Panc1 (cell line): Measurements from ENCODE around the gene TXK. TPM values are rescaled to one million over a fixed set of nuclear protein-coding genes. Genes with fewer than 3 reads are reported as not detected.

Experiments
- ATAC-seq: fragments of 200-7000 bp; cut with Tn5 transposase; 2 replicates; pipeline ENCODE4 v1.9.1; 2020; ENCODE audit warnings: mild to moderate bottlenecking, moderate library complexity
- BruUV-seq: library from RNA; stranded (reverse); fragments of 400-500 nt; replicated peaks from 2 replicates; lab custom pipeline; 2021; lab: Mats Ljungman, UMichigan
- CTCF ChIA-PET: fragments of 300-600 bp; sonication (Branson Sonifier 250); formaldehyde crosslinking; loops from one replicate; lab custom pipeline; 2022; ENCODE audit warnings: antibody characterized with exemption; lab: Charles Lee
- POLR2A ChIA-PET: fragments of 300-600 bp; sonication (Branson Sonifier 250); formaldehyde crosslinking; loops from one replicate; lab custom pipeline; 2022; ENCODE audit warnings: antibody characterized with exemption; lab: Charles Lee
- DNase-seq: peaks from one replicate; pipeline ENCODE4 v3.0.0-alpha.2; 2010; ENCODE audit warnings: low read depth, low spot score
- H3K27ac ChIP-seq: 2 replicates; pipeline ENCODE4 v1.5.1; 2011; ENCODE audit warnings: mild to moderate bottlenecking, low read length, inconsistent platforms
- H3K27me3 ChIP-seq: fragments of 200-500 bp; sonication (Bioruptor generic); 2 replicates; pipeline ENCODE4 v1.6.0; 2014; ENCODE audit warnings: low read length, inconsistent platforms; ENCODE audit not compliant: control insufficient read depth, insufficient read depth
- H3K36me3 ChIP-seq: fragments of 200-500 bp; sonication (Bioruptor generic); 2 replicates; pipeline ENCODE4 v1.5.1; 2014; ENCODE audit warnings: inconsistent platforms, mild to moderate bottlenecking, low read length, moderate library complexity; ENCODE audit not compliant: control insufficient read depth, insufficient read depth
- H3K4me1 ChIP-seq: 2 replicates; pipeline ENCODE4 v1.5.1; 2011; ENCODE audit warnings: inconsistent platforms, mild to moderate bottlenecking, low read length, moderate library complexity; ENCODE audit not compliant: control insufficient read depth, insufficient read depth
- H3K4me3 ChIP-seq, 2 experiments: 2 replicates each; pipeline ENCODE4 v1.5.1; 2011 to 2012; ENCODE audit warnings: low read depth in 2 of 2, low read length in 2 of 2, mild to moderate bottlenecking in 2 of 2, inconsistent platforms in 1 of 2, moderate library complexity in 1 of 2
- H3K9me3 ChIP-seq: fragments of 200-500 bp; sonication (Bioruptor generic); 2 replicates; pipeline ENCODE4 v1.5.1; 2014; ENCODE audit warnings: low read depth, mild to moderate bottlenecking, inconsistent platforms, low read length, moderate library complexity; ENCODE audit not compliant: control insufficient read depth, insufficient read depth
- CTCF ChIP-seq: fragments of 450-650 bp; IDR thresholded peaks from 2 replicates; pipeline ENCODE4 v1.5.1; 2017; ENCODE audit warnings: mild to moderate bottlenecking
- POLR2AphosphoS5 ChIP-seq: IDR thresholded peaks from 2 replicates; pipeline ENCODE4 v1.6.1; 2012; ENCODE audit warnings: mild to moderate bottlenecking, low read depth, low read length, moderate library complexity
- REST ChIP-seq, 2 experiments: IDR thresholded peaks; 2 replicates each; pipeline ENCODE4 v1.6.1; 2011 to 2012; ENCODE audit warnings: low read depth in 2 of 2, control low read depth in 1 of 2, low read length in 1 of 2, mild to moderate bottlenecking in 1 of 2, moderate library complexity in 1 of 2; ENCODE audit not compliant: insufficient read depth in 1 of 2
- SIN3A ChIP-seq: IDR thresholded peaks from 2 replicates; pipeline ENCODE4 v1.6.1; 2012; ENCODE audit warnings: low read depth, mild to moderate bottlenecking, low read length, moderate library complexity, borderline replicate concordance; ENCODE audit not compliant: insufficient read depth
- TCF7L2 ChIP-seq: IDR thresholded peaks from 2 replicates; pipeline ENCODE4 v1.6.1; 2011; ENCODE audit warnings: mild to moderate bottlenecking, low read depth, low read length, inconsistent platforms
- in situ Hi-C: cut with HindIII; loops from 2 replicates; pipeline ENCODE4 v1.10.0; 2016; ENCODE audit warnings: low sequenced_read_pairs, low pct_unique_long_range_greater_than_20kb
- intact Hi-C: fragments of 100-400 bp; cut with micrococcal nuclease; formaldehyde crosslinking; loops from one replicate; pipeline ENCODE4 v1.10.0; 2022; ENCODE audit not compliant: unreplicated experiment
- total RNA-seq: library from RNA; stranded (reverse); gene quantifications from one replicate; pipeline ENCODE4 v1.2.1, GENCODE V29; 2021; ENCODE audit not compliant: unreplicated experiment

TXK gene
- total RNA-seq, 1 experiment from 2014 or later = 0.26 TPM

- Histone ChIP-seq H3K9me3 (no peaks in the 10 kb centered on the region), H3K27ac (no peak overlapping the region), H3K4me1 (no peaks in the 10 kb centered on the region), H3K4me3 (no peak overlapping the region), H3K36me3 (no peaks in the 10 kb centered on the region), H3K27me3 (no peaks in the 10 kb centered on the region)
- DNase-seq = no peak
- in situ Hi-C loops = no loop called here
- ChIA-PET CTCF (no interaction called here), POLR2A (no interaction called here)
- BruUV-seq = no TSS peak
- TF ChIP-seq CTCF (peak; percentile 47; the same call in 1 of the 2 replicates), TCF7L2 (no peak)
- intact Hi-C loops = no loop called here
- no peak for ATAC-seq
Measured at GRCh38 chr4:48033825-48034413, 100.1 kb downstream of the TXK start.

GRCh38 chr4:48033412-48033811 lies 100.6 kb downstream of the TXK start:
- in situ Hi-C loops (no loop called here), intact Hi-C loops (no loop called here)
- TF ChIP-seq TCF7L2 (no peak), CTCF (no peak), SIN3A (no peak), POLR2AphosphoS5 (no peak), REST (IDR thresholded peaks at IDR 0.05; ENCODE audit: insufficient read depth in 1 of 2, low read depth in 2 of 2, low read length in 1 of 2) (no peak)
- H3K36me3 ChIP-seq = no peaks in the 10 kb centered on the region
- ChIA-PET POLR2A (no interaction called here), CTCF (no interaction called here)
- no TSS peak for BruUV-seq
- H3K27ac ChIP-seq = no peak overlapping the region
- ATAC-seq (no peak), DNase-seq (no peak)
- H3K4me1 ChIP-seq = no peaks in the 10 kb centered on the region
- H3K4me3 ChIP-seq = no peak overlapping the region
- H3K9me3 ChIP-seq = no peaks in the 10 kb centered on the region
- H3K27me3 ChIP-seq = no peaks in the 10 kb centered on the region
